Mesenteric fat pad (tissue), 1 donor: ENCODE measurements around the gene MRNIP. TPM values are rescaled to one million over a fixed set of nuclear protein-coding genes. Genes with fewer than 3 reads are reported as not detected.

Experiments
- DNase-seq: peaks from one replicate; pipeline ENCODE4 v3.0.0-alpha.2; 2020; ENCODE audit warnings: low spot score
- total RNA-seq: library from RNA; stranded (reverse); fragmentation: NEBNext Ultra II Directional; extraction: Animal tissue kit (Norgen Biotek cat#: 25700); gene quantifications from one replicate; pipeline ENCODE4 v1.2.1, GENCODE V29; 2021
- donor health status: DM: yes; HTN: yes; CAD: no.

Gene MRNIP
- total RNA-seq, 1 donor from 2014 or later = 17.3 TPM

GRCh38 chr5:179806250-179807048 is 52.2 kb downstream of the MRNIP start, which contains the start of gene MGAT4B:
TSS of gene MGAT4B (minus strand) at chr5:179806866. CDS start at chr5:179806583, 283 bp downstream.
- DNase-seq = no peak

- no peak for DNase-seq
These were observed 52.9 kb downstream of the MRNIP start for GRCh38 chr5:179805529-179806249.

- no peak for DNase-seq
These were observed 53.5 kb downstream of the MRNIP start for GRCh38 chr5:179805070-179805528.

GRCh38 chr5:179804555-179804947 is 54.1 kb downstream of the MRNIP start:
- no peak for DNase-seq

- no peak for DNase-seq
These were observed 54.7 kb downstream of the MRNIP start for GRCh38 chr5:179803651-179804554.

GRCh38 chr5:179802950-179803562 is 55.6 kb downstream of the MRNIP start:
- DNase-seq = no peak

GRCh38 chr5:179802207-179802883 is 56.3 kb downstream of the MRNIP start:
- no peak for DNase-seq

- no peak for DNase-seq
These were observed 57.1 kb downstream of the MRNIP start for GRCh38 chr5:179801304-179802206.

- DNase-seq = no peak
These were observed 57.9 kb downstream of the MRNIP start for GRCh38 chr5:179800696-179801201.

- no peak for DNase-seq
These were observed 58.4 kb downstream of the MRNIP start for GRCh38 chr5:179800071-179800695.

- DNase-seq = no peak
These were observed 59.0 kb downstream of the MRNIP start for GRCh38 chr5:179799644-179799973.

- no peak for DNase-seq
These were observed 59.6 kb downstream of the MRNIP start for GRCh38 chr5:179798771-179799643.

GRCh38 chr5:179798144-179798770 is 60.4 kb downstream of the MRNIP start:
- DNase-seq = no peak

- DNase-seq = no peak
These were observed 60.9 kb downstream of the MRNIP start for GRCh38 chr5:179797741-179798140.

- DNase-seq = no peak
These were observed 61.6 kb downstream of the MRNIP start for GRCh38 chr5:179796877-179797608.
